Upper lobe of left lung (tissue), 6 donors: ENCODE measurements around the gene TTC9B. TPM values are rescaled to one million over a fixed set of nuclear protein-coding genes. Genes with fewer than 3 reads are reported as not detected.

Experiments
- ATAC-seq, 2 donors: fragments of 200-7000 bp; cut with Tn5 transposase; one replicate each; pipeline ENCODE4 v1.9.1; 2022; ENCODE audit warnings: mild to moderate bottlenecking in 2 of 2, moderate library complexity in 2 of 2; ENCODE audit not compliant: low FRiP score in 2 of 2
- DNase-seq, 2 donors: peaks; one replicate each; pipeline ENCODE4 v3.0.0-alpha.2; 2019 to 2020
- H3K27ac ChIP-seq, 4 donors: fragments of 200-600 bp; sonication (generic); one replicate each; pipeline ENCODE4 v1.5.1; 2016 to 2019
- H3K27me3 ChIP-seq, 4 donors: fragments of 200-600 bp; sonication (generic); one replicate each; pipeline ENCODE4 v1.5.1; 2017 to 2019
- H3K36me3 ChIP-seq, 4 donors: fragments of 200-600 bp; sonication (generic); one replicate each; pipeline ENCODE4 v1.5.1; 2016 to 2019
- H3K4me1 ChIP-seq, 4 donors: fragments of 200-600 bp; sonication (generic); one replicate each; pipeline ENCODE4 v1.5.1; 2018 to 2019
- H3K4me3 ChIP-seq, 4 donors: fragments of 200-600 bp; sonication (generic); one replicate each; pipeline ENCODE4 v1.5.1; 2017 to 2019; ENCODE audit warnings: mild to moderate bottlenecking in 2 of 4, moderate library complexity in 1 of 4
- H3K9me3 ChIP-seq, 4 donors: fragments of 200-600 bp; sonication (generic); one replicate each; pipeline ENCODE4 v1.5.1; 2018 to 2019
- CTCF ChIP-seq, 6 experiments: fragments of 450-650 bp in 4 of 6; fragments of 200-600 bp in 2 of 6; sonication (generic) in 2 of 6; IDR thresholded peaks; one replicate each; pipeline ENCODE4 v1.5.1; 2016 to 2019; ENCODE audit warnings: antibody characterized with exemption in 6 of 6
- EP300 ChIP-seq, 4 donors: sonication (generic); formaldehyde crosslinking; IDR thresholded peaks; one replicate each; pipeline ENCODE4 v1.5.1; 2017; ENCODE audit warnings: antibody characterized with exemption in 4 of 4, control low read depth in 2 of 4
- POLR2A ChIP-seq, 4 donors: fragments of 450-650 bp; IDR thresholded peaks; one replicate each; pipeline ENCODE4 v1.5.1; 2016 to 2017; ENCODE audit warnings: antibody characterized with exemption in 4 of 4, mild to moderate bottlenecking in 2 of 4
- POLR2AphosphoS5 ChIP-seq, 2 donors: sonication (generic); formaldehyde crosslinking; IDR thresholded peaks; one replicate each; pipeline ENCODE4 v1.5.1; 2017; ENCODE audit warnings: antibody characterized with exemption in 2 of 2
- WGBS, 2 donors: methylation state at CpG; one replicate each; pipeline ENCODE4 v1.1.5; 2017 to 2018; 5-methylcytosine and 5-hydroxymethylcytosine counted together
- total RNA-seq, 6 donors: library from RNA; depleted of rRNA in 4 of 6; stranded (reverse); fragments of >200 nt in 4 of 6; gene quantifications; one replicate each; pipeline versions ENCODE4 v1.1.0 to v1.2.1, GENCODE V29; 2016 to 2021
- donor health status: DM: no; HTN: no; CAD: no; lungs with moderate emphysema.
- donor health status: DM: no; HTN: yes; CAD: no; lungs with severe emphysema.

The TTC9B gene
- total RNA-seq, 6 donors from 2014 or later, result not detected

- Histone ChIP-seq H3K27me3 (peaks cover 3 to 32% (median 23%) of the 10 kb centered on the region in 4 donors), H3K36me3 (peaks cover 0 to 27% (median 0%) of the 10 kb centered on the region in 4 donors), H3K27ac (no peak overlapping the region), H3K4me3 (no peak overlapping the region), H3K9me3 (no peaks in the 10 kb centered on the region), H3K4me1 (peaks cover 9 to 23% (median 17%) of the 10 kb centered on the region in 4 donors)
- peak in 1 of 2 donors; percentile 75 for DNase-seq
- WGBS, 2 donors, result 94 to 98% methylated on average over 24 to 42 of the region's 50 CpGs
- TF ChIP-seq EP300 (IDR thresholded peaks at IDR 0.05), result no peak
- TF ChIP-seq POLR2A (IDR thresholded peaks at IDR 0.05), result no peak
- TF ChIP-seq CTCF (IDR thresholded peaks at IDR 0.05), result no peak
- TF ChIP-seq POLR2AphosphoS5 (IDR thresholded peaks at IDR 0.05), result no peak
- ATAC-seq, result no peak
Observed at GRCh38 chr19:40213882-40214570, 4.2 kb downstream of the TTC9B start.

GRCh38 chr19:40213251-40213829 lies 4.8 kb downstream of the TTC9B start:
- Histone ChIP-seq H3K36me3 (peaks cover 0 to 28% (median 0%) of the 10 kb centered on the region in 4 donors), H3K4me3 (no peak overlapping the region), H3K9me3 (no peaks in the 10 kb centered on the region), H3K27ac (no peak overlapping the region), H3K4me1 (peaks cover 9 to 27% (median 21%) of the 10 kb centered on the region in 4 donors), H3K27me3 (peaks cover 3 to 27% (median 18%) of the 10 kb centered on the region in 4 donors)
- DNase-seq (peak in 1 of 2 donors; percentile 66), ATAC-seq (no peak)
- TF ChIP-seq CTCF (IDR thresholded peaks at IDR 0.05) (no peak), POLR2AphosphoS5 (IDR thresholded peaks at IDR 0.05) (no peak), EP300 (IDR thresholded peaks at IDR 0.05) (no peak), POLR2A (IDR thresholded peaks at IDR 0.05) (no peak)
- WGBS, 2 donors, result 89 to 93% methylated on average over 31 to 39 of the region's 53 CpGs

- H3K9me3 ChIP-seq, result no peaks in the 10 kb centered on the region
- peaks cover 0 to 34% (median under 1%) of the 10 kb centered on the region in 4 donors for H3K36me3 ChIP-seq
- no peak overlapping the region for H3K4me3 ChIP-seq
- DNase-seq (no peak), ATAC-seq (no peak)
- no peak overlapping the region for H3K27ac ChIP-seq
- H3K27me3 ChIP-seq, result peaks cover 0 to 3% (median 0%) of the 10 kb centered on the region in 4 donors
- no peak for TF ChIP-seq POLR2AphosphoS5 (IDR thresholded peaks at IDR 0.05)
- no peak for TF ChIP-seq POLR2A (IDR thresholded peaks at IDR 0.05)
- no peak for TF ChIP-seq CTCF (IDR thresholded peaks at IDR 0.05)
- no peak for TF ChIP-seq EP300 (IDR thresholded peaks at IDR 0.05)
- peaks cover 0 to 8% (median 6%) of the 10 kb centered on the region in 4 donors for H3K4me1 ChIP-seq
- WGBS, 2 donors, result 92 to 96% methylated on average over 5 of the region's 5 CpGs
Observed at GRCh38 chr19:40210889-40211288, 7.3 kb downstream of the TTC9B start.

GRCh38 chr19:40208602-40209001 lies 9.6 kb downstream of the TTC9B start:
- ATAC-seq, result no peak
- H3K27me3 ChIP-seq, result no peaks in the 10 kb centered on the region
- TF ChIP-seq CTCF (IDR thresholded peaks at IDR 0.05) (no peak), EP300 (IDR thresholded peaks at IDR 0.05) (no peak), POLR2A (IDR thresholded peaks at IDR 0.05) (no peak), POLR2AphosphoS5 (IDR thresholded peaks at IDR 0.05) (no peak)
- no peak overlapping the region for H3K4me3 ChIP-seq
- no peak overlapping the region for H3K27ac ChIP-seq
- H3K9me3 ChIP-seq, result no peaks in the 10 kb centered on the region
- peaks cover 0 to 47% (median 5%) of the 10 kb centered on the region in 4 donors for H3K36me3 ChIP-seq
- no peak for DNase-seq
- peaks cover 0 to 8% (median 6%) of the 10 kb centered on the region in 4 donors for H3K4me1 ChIP-seq
- WGBS, 2 donors, result 86 to 90% methylated on average over 5 of the region's 5 CpGs
